RPMI7951 (cell line): ENCODE data around the gene PCK1. TPM values are rescaled to one million over a fixed set of nuclear protein-coding genes. Genes with fewer than 3 reads are reported as not detected.

Experiments
- DNase-seq: peaks from one replicate; pipeline ENCODE4 v3.0.0-alpha.2; 2012; ENCODE audit warnings: low read depth
- total RNA-seq: library from RNA; depleted of rRNA; stranded (reverse); fragments of >200 nt; shearing (Covaris generic); gene quantifications from 2 replicates; pipeline ENCODE4 v1.2.3, GENCODE V29; 2014

Gene PCK1
- total RNA-seq, 1 experiment from 2014 or later, result not detected

- DNase-seq, result no peak
Observed at GRCh38 chr20:57559658-57560553, 1.0 kb upstream of the PCK1 start.

GRCh38 chr20:57561356-57562279 is 708 bp downstream of the PCK1 start:
- no peak for DNase-seq

GRCh38 chr20:57562541-57563465 is 1.9 kb downstream of the PCK1 start:
- no peak for DNase-seq

GRCh38 chr20:57563522-57563921 is 2.6 kb downstream of the PCK1 start:
- DNase-seq, result no peak

GRCh38 chr20:57564180-57564802 is 3.4 kb downstream of the PCK1 start:
- no peak for DNase-seq

GRCh38 chr20:57564951-57565642 is 4.2 kb downstream of the PCK1 start:
- no peak for DNase-seq

- no peak for DNase-seq
Observed at GRCh38 chr20:57566399-57566798, 5.5 kb downstream of the PCK1 start.

GRCh38 chr20:57566803-57567459 is 6.0 kb downstream of the PCK1 start:
- DNase-seq, result no peak

- DNase-seq, result no peak
Observed at GRCh38 chr20:57567471-57568079, 6.7 kb downstream of the PCK1 start.

- DNase-seq, result no peak
Observed at GRCh38 chr20:57568088-57568896, 7.4 kb downstream of the PCK1 start.

- no peak for DNase-seq
Observed at GRCh38 chr20:57568960-57569359, 8.1 kb downstream of the PCK1 start.

GRCh38 chr20:57570145-57570850 is 9.4 kb downstream of the PCK1 start:
- DNase-seq, result no peak

- DNase-seq, result no peak
Observed at GRCh38 chr20:57570920-57571319, 10.0 kb downstream of the PCK1 start.

- DNase-seq, result no peak
Observed at GRCh38 chr20:57571782-57572416, 11.0 kb downstream of the PCK1 start.

- DNase-seq, result no peak
Observed at GRCh38 chr20:57573242-57573641, 12.3 kb downstream of the PCK1 start.

- no peak for DNase-seq
Observed at GRCh38 chr20:57573894-57574293, 13.0 kb downstream of the PCK1 start.

- no peak for DNase-seq
Observed at GRCh38 chr20:57574954-57575353, 14.0 kb downstream of the PCK1 start.
